Brain pericyte (primary cell): ENCODE data around the gene HBG1.

Experiments
- DNase-seq: peaks from one replicate; pipeline ENCODE4 v3.0.0-alpha.2; 2012; ENCODE audit warnings: low read depth, low spot score

The HBG1 gene

DNA sequence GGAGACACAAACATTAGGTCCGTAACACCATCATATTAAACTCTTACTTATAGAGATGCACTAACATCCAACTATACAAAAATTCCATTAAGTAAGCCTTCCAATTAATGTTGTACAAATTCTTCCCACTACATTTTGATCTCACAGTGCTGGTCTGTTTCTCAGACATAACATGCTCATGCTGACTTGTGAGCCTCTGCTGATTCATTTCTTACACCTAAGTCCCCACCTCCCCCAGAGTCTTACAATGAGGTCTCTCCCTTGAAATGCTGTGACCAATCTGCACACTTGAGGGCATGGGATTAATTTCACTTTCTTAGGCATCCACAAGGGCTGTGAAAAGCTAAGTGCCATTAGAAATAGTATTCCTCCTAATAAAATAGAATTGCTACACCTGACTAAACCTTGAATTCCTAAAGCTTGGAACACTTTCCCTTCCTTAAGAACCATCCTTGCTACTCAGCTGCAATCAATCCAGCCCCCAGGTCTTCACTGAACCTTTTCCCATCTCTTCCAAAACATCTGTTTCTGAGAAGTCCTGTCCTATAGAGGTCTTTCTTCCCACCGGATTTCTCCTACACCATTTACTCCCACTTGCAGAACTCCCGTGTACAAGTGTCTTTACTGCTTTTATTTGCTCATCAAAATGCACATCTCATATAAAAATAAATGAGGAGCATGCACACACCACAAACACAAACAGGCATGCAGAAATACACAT, 2.0 kb downstream of the HBG1 start:
- DNase-seq, result no peak

DNA sequence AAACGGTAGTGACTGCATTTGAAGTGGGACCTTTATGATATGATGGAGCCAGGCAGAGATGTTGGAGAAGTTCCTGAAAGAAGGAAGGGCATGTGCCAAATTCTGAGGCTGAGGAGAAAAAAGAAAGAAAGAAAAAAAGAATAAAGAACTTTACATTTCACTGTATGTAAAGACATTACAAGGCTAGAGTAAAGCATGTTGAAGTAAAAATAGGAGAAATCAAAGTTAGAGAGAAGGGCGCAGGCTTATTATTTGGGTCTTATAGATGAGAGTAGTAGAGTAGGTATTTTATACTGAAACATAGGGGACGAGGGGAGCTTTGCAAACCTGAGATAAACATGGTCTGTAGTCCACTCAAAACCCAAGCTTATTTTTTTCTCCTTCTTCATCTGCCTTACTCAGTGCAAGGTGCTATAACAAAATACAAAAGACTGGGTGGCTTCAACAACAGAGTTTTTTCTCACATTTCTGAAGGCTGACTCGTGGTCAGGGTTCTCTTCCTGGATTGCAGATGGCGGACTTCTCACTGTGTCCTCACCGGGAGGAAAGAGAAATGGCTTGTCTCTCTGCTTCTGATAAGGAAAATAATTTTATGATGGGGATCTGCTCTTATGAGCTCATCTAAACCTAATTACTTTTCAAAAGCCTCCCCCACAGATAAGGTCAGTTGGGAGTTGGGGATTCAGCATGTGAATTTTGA, 2.7 kb downstream of the HBG1 start:
- no peak for DNase-seq

DNA sequence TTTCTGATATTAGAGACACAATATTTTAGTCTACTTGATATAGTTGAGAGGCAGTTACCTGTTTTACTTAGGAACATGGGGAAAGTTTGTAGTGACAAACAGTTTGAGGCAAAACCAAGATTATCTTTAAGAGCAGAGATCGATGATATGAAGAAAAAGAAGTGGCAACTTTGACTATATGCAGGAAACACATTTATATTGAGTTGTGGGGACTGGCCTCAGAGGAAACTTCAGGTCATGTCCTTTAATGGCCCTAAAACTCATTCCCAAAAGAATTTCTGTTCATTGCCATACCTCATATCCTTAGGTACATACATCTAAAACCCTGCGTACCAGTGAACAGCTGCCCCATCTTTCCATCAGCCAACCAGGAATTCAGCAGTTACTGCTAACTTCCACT, 4.5 kb downstream of the HBG1 start:
- DNase-seq, result no peak

DNA sequence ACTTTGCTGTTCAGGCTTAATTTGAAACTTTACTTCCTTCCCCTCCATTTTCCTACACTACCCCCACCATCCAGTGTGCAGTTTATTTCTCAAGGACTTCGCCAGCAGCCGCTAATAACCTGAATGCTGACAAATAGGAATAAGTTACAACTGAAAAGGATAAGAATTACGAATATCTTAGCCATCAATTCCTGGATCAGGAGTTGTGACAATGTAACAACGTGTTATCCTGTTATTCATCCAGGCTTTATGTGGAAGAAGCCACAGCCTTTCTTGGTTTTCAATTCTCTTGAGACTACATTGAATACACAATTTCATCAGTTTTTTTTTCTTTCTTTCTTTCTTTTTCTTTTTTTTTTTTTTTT, 5.9 kb downstream of the HBG1 start:
- DNase-seq, result no peak

DNA sequence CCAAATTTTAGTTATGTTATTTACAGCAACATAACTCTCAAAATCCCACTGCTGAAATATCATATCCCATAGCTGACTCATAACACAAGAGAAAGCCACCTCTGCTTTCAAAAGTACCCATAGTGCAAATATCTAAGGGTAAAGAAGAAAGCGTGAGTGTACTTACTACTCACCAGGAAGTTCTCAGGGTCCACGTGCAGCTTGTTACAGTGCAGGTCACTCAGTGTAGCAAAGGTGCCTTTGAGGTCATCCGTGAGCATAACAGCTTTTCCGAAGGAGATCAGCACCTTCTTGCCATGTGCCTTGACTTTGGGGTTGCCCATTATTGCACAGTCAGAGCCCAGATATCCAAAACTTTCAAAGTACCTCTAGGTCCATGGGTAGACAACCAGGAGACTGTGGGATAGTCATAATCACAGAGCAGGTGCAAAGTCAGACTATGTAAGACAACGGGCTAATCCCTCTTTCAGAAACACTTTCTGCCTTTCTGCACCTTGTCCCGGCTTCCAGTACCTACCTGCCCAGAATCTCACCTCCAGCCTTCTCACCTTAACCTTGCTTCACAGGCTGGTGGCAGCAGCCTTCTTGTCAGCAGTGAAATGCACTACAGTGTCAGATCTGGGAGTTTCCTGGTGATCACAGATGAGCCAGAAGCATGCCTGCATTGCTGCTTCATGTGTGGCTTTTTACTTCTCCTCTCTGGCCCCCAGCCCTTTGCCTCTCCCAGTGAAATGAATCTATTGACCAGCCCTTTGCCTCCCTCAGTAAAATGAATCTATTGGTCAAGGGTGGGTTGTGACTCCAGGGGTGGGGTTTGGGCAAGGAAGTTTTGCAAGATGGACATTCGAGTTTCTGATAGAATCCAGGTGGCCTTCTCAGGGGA, 6.5 kb downstream of the HBG1 start:
- no peak for DNase-seq

DNA sequence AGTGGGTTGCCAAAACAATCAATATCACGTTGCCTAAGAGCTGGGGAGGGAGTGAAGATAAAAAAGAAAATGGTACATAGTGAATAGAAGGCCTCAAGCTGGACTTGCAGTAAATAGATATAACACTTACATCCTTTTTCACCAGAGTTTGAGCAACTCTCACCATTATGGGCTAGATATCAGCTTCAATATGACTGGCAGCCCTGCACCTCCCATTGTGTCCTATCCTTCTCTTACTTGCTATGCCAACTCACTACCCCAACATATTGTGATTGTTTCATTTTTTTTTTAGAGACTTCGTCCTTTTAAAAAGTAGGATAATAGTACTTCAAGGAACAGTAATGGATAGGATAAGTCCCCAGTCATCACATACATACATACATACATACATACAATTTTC, 7.4 kb downstream of the HBG1 start:
- no peak for DNase-seq

DNA sequence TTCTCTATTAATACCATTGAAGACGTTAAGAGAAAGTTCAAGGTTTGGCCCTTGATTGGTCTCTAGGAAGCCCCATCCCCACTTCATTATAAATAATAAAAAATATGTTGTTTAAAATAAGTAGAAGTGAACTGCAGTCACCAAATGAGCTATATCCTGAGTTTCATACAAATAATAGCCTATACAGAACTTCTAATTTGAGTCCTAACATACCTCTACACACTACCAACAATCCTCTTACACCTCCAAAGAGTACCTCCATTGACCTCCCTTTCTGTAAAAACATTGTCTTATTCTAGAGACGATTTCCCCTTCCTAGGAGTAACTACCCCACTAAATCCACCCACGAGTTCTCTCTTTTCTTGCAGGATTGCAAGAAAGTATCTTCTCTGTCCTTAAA, 8.2 kb downstream of the HBG1 start:
- no peak for DNase-seq

DNA sequence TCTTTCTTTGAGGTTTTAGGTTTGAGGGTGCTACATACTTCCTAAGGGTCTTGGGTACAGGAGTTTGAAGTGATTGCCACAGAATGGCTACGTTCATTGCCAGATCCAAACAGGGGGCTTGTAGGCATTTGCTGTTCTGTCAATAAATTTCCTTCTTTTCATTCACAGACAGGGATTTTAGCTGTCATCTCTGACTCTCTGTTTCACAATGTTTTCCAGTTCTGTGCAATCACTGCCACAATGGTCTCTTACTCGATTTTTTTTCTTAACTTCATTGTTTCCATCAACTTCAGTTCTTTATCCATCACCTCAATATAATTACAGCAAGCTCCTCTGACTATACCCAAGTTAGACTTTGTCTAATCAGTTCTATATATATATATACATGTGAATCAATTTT, 9.2 kb downstream of the HBG1 start:
- DNase-seq, result no peak

DNA sequence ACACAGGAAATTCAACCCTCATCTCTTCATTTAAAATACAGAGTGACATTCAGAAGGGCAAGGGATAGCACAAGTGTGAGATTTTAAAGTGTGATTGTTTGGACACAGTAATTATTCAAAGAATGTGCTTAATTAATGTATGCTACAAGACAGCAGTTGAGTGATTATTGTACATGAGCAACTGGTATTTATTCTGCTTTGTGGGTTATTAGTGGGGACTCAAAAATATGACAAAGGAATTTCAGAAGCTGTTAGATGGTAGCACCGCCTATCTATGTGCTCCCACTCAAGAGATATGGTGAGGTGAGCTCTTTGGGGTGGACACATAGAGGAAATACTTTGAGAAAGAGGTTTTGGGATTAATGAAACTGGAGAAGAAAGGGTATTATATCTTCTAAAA, 9.6 kb downstream of the HBG1 start:
- DNase-seq, result no peak

DNA sequence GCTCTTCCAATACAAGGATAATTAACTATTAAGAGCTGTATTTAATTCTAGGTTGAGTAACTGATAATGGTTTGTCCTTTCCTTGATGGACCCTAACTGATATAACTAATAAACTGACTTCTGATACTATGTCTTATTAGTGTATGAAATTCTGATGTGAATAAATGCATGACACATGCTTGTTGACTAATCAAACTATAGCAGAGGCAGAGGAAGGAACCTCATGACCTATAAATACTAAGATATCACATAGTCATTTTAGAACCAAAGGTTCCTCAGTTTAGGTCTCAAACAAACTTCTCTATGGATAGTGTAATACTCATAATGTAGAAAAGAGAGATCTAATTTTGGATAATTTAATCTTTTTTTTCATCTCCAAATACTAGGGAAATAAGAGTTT, 10.6 kb downstream of the HBG1 start:
- DNase-seq, result no peak

DNA sequence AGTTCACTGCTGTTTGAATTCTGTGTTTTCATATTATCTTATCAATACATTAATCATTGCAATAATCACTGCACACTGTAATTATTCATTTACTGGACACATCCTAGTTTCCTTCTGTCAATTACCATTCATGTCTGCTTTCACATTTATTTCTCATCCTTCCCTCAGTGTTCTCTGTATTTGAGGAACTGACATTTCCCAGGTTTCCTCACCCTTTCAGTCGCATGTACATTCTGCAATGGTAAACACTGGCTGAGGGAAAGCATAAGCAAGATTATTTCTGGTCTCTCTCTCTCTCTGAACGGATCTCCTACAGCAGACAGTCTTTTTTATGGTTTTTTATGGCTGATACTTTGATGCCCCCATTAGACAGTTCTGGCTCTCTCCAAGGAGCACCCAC, 11.2 kb downstream of the HBG1 start:
- no peak for DNase-seq

DNA sequence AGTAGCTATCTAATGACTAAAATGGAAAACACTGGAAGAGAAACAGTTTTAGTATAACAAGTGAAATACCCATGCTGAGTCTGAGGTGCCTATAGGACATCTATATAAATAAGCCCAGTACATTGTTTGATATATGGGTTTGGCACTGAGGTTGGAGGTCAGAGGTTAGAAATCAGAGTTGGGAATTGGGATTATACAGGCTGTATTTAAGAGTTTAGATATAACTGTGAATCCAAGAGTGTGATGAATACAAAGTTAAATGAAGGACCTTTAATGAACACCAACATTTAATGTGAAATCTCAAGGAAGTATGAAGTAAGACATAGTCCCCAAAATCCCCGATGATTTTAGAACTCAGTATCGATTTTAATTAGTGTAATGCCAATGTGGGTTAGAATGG, 12.2 kb downstream of the HBG1 start:
- DNase-seq, result no peak

DNA sequence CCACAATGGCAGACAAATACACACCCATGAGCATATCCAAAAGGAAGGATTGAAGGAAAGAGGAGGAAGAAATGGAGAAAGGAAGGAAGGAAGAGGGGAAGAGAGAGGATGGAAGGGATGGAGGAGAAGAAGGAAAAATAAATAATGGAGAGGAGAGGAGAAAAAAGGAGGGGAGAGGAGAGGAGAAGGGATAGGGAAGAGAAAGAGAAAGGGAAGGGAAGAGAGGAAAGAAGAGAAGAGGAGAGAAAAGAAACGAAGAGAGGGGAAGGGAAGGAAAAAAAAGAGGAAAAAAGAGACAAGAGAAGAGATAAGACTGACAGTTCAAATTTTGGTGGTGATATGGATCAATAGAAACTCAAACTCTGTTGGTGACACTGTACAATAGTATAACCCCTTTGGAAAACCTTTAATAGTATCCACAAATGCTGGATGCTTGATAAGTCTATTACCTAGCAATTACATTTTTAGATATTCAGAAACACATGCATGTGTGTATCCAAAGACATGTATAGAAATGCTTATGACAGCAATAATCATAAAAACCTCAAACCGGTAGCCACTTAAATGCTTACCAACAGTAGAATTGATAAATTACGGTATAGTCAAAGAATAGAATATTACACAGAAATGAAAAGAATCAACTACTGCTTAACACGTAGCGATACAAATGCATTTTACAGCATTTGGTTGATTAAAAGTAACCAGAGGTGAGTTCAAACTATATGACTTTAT, 14.1 kb downstream of the HBG1 start:
- DNase-seq, result no peak

DNA sequence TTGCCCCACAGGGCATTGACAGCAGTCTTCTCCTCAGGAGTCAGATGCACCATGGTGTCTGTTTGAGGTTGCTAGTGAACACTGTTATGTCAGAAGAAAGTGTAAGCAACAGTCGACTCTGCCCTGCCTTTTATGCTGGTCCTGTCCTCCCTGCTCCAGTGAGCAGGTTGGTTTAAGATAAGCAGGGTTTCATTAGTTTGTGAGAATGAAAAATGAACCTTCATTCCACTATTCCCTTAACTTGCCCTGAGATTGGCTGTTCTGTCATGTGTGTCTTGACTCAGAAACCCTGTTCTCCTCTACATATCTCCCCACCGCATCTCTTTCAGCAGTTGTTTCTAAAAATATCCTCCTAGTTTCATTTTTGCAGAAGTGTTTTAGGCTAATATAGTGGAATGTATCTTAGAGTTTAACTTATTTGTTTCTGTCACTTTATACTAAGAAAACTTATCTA, 15.2 kb downstream of the HBG1 start, which contains the start of gene HBD:
HBD (minus strand) TSS at position 103 of the 454 bp plus-strand sequence; CDS start at position 53, 50 bp downstream.
- no peak for DNase-seq

DNA sequence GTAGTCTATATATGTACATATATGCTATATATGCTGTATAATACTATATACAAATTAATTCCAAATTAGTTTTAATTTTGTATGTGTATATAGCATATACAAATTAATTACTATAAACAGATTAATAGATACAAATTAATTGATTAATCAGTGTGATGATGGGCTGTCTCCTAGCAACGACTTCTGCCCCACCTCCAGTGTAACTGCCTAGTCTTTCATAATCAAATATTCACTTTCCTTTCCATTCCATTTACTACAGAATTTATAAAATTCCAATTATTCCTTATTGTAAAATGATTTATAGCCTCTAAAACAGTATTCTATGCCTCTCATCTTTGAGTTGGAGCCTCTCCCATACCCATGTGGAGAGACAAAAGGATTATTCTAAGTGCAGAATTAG, 16.4 kb downstream of the HBG1 start:
- no peak for DNase-seq

DNA sequence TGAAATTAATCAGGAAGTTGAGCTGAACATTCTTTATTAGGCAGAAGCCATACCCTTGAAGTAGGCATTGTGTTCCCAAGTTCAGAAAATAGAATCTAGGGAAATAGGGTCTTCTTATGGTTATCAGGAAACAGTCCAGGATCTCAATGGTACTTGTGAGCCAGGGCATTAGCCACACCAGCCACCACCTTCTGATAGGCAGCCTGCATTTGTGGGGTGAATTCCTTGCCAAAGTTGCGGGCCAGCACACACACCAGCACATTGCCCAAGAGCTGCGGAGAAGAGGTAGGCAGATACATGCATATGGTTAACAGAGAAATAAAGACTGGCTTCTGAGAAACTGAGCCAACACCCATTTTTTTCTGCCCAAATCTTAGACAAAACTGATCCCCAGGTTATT, 16.8 kb downstream of the HBG1 start:
- DNase-seq, result no peak

DNA sequence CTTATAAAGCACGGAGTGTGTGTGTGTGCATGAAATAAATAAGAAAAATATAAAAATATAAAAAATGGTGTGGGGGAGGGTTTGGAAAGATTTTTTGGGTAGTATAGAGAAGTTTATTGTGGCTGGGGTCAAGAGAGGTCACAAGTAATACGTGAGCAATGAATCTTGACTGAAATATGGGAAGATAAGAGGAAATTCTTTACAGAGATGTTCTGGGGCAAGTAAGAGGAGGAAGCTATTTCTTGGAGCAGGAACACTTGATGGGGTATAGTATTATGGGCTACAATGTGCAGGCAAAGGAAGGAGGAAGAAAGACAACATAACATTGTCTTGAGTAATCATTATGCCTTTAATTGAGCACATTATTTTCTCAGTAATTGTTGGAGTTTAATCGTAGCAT, 17.5 kb downstream of the HBG1 start:
- DNase-seq, result no peak

DNA sequence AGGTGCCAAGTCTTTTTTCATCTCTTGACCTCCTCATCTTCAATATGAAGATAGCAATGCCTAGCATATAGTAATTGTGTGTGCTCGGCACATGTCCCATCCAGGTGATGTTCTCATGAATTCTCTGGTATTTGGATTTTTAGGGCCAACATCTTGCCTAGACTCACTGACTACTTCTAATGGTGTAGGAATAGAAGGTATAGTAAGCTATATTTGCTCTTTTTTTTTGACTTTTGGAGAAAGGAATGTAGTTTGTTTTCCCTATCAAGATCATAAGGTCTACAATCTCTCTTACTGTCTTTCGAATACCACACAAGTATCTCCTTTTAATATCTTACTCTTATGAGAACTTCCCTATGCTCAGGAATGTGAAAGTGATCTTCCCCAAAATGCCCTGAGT, 18.5 kb downstream of the HBG1 start:
- DNase-seq, result no peak

DNA sequence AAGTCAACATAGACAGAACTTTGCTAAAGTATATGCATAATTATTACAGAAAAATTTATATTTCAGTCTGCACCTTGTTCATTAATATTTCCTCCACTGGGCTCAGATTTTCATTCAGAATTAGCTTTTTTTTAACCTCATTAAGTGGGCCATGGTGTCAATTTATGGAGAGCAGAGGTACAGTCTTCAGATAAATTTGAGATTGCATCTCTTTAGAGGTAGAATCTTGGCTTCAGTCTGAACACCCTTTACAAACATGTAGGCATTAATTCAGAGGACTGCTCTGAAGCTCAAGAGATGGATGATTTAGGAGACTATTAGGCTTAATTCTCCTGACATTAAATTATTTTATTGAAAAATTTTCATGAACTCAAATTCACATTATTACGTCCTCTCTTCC, 19.4 kb downstream of the HBG1 start:
- DNase-seq, result no peak

DNA sequence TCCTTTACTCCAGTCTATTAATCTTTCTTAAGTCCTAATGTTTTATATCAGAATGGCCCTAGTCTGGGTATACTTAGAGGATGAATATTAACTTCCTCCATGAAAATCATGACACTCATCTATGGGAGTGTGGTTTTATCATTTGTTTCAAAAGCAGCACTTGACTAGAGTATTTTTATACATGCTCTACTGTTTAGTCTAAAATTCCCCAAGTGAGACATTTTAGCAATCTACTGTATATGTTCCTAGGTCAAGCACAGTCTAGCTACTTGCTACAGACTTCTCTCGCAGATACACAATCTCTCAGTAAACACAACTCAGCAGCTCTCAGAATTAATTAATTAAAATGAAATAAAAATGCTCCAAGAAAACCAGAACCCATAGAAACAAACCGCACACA, 19.9 kb downstream of the HBG1 start:
- DNase-seq, result no peak

DNA sequence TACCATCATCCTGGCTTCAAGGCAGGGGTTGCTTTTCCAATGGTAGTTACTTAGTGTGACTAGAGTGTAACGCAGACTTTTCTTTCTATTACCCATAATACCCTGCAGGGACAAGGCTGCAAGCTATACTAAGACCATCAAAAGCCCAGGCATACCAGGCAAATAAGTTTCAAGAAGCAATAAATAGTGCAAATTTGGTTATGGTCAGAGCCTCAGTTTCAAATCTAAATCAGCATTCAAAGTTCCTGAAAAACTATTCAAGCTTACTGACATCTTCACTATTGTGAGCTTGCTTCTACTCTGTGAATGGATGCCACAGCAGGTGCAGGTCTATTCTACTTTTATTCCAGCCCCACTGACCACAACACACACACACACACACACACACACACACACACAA, 20.3 kb downstream of the HBG1 start:
- no peak for DNase-seq

DNA sequence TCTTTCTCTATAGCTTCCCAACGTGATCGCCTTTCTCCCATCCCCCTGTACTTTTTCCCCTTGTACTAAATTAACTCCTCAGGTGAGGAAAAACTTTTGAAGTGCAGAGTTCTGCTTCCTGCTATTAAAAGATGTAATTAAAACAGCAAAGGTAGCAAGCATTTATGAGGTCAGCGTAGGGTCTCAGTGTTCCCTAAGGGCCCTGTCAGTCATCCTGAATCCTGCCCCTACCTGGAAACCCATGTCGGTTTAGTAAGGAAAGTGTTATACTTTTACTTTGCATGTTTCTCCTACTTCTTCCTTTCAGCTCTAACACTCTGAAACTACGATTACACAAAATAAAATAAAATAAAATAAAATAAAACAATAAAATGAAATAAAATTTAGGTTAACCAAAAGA, 21.5 kb downstream of the HBG1 start:
- DNase-seq, result no peak
